ENCODE results near the gene CD72.

CD72 gene

DNA sequence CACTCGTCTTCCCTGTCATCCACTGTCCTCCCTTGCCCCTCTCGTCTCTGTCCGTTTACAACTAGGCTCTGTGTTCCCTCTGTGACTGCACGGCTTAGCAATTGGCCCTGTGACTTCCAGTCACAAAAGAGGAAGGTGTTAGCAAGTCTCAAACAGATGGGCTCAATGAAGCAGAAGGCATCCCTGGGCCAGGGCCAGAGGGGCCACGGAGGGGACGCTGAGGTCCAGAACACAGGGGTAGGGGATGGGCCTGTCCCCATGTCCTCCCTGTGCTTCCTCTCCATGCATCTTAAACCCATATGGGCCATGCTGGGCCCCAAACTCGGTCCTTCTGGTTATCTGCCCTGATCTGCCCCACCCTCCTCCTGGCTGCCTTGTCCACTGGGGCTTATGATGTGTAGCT lies at the start of gene CD72:
CD72 (minus strand) TSS at position 89 of the 403 bp plus-strand sequence. CDS start 110 bp downstream, outside the sequence.
- in situ Hi-C loops (cut with HindIII; ENCODE audit: low sequenced_read_pairs), result no loop called here

DNA sequence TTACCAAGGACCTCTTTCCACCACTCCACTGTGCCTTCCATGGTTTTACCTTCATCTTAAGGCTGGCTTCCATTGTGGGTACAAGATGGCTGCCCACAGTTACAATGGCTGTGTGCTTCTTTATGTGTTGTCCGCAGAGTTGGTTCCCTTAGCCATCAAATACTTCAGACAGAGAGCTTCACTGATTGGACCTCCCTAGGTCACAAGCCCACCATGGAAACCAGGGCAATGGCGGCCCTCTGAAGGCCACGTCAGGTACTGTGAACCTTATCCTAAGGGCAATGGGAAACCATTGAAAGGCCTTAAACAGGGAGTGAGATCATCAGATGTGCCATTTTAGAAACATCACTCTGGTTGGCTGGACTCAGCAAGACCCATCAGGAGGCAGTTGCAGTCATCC lies 49.7 kb upstream of the CD72 start:
- in situ Hi-C loops (cut with HindIII; ENCODE audit: low sequenced_read_pairs), result no loop called here

- in situ Hi-C loops (cut with HindIII; ENCODE audit: low sequenced_read_pairs), result no loop called here
Observed at GRCh38 chr9:35666549-35666948, 48.3 kb upstream of the CD72 start.

DNA sequence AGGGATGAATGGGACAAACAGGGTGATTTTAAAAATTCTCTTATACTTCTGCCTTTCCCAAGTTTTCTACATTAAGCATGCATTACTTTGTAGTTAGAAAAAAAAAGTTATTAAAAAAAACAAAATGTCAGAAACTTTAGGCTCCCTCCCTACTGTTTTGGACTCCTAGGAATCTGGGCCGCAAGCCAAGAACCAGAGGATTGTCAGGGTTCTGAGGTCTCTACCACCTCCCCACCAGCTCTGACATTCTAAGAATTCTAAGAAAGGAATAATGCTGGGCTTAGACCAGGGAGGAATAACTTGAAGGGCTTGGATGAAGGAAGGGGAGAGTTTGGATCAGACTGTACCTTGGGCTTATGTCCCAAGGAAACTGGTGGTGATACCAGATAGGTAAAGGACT lies 47.8 kb upstream of the CD72 start:
- in situ Hi-C loops (cut with HindIII; ENCODE audit: low sequenced_read_pairs), result no loop called here

DNA sequence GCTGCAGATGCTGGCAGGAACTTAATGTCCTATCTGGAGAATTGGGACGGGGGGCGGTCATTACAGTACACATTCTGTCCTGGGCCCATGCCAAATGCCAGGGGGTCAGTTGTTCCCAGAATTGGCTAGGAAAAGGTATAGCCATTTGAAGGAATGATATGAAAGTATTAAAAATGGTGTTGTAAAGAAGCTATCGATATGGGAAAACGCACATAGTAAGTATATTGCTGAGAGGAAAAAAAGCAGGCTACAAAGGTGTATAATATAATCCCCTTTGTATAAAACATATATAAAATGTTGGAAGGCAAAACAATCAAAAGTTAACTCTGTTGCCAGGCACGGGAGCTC lies 47.2 kb upstream of the CD72 start:
- in situ Hi-C loops (cut with HindIII; ENCODE audit: low sequenced_read_pairs), result no loop called here

DNA sequence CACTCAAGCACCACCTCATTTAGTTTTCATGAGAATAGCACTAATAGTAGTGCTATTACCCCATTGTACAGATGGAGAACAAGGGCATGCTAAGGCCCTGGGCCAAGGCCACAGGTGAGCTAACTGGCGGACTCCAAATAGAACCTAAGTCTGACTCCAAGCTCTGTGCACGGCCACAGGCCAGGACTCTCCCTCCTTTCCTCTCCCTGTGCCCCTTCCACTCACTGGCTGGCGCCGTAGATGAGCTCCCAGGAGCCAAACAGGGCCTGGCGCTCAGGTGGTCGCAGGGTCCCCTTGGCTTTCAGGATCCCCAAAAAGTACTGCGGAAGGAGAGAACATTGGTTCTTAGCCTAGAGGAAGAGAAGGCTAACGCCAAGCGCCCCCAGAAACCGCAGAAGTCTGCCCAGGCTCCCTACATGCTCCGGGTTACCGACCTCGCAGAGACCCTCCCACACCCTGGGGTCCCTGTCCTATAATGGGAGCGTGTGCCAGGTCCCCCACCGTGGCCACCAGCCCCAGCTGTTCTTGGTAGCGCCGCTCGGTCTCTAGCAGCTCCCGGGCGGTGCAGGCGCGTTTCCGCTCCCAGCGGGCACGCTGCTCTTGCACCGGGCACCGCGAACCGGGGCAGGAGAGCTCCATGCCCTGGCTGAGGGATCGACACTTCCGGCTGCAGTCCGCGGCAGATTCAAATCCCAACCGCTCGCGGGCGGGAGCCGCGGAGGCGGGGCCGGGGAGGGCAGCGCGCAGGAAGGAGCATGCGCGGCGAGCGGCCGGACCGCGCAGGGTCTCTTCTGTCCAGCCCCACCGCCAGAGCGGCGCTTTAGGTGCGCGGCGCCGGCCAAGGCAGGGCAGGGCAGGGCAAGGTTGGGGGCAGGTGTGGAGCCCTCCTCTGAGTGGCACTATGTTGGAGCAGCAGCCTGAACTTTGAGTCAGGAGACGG lies 46.6 kb upstream of the CD72 start, which contains the start of gene ARHGEF39:
ARHGEF39 (minus strand) TSS at position 665 of the 940 bp plus-strand sequence; CDS start at position 639, 26 bp downstream.
- in situ Hi-C loops (cut with HindIII; ENCODE audit: low sequenced_read_pairs), result no loop called here

- in situ Hi-C loops (cut with HindIII; ENCODE audit: low sequenced_read_pairs), result no loop called here
Observed at GRCh38 chr9:35662437-35662836, 44.2 kb upstream of the CD72 start.

DNA sequence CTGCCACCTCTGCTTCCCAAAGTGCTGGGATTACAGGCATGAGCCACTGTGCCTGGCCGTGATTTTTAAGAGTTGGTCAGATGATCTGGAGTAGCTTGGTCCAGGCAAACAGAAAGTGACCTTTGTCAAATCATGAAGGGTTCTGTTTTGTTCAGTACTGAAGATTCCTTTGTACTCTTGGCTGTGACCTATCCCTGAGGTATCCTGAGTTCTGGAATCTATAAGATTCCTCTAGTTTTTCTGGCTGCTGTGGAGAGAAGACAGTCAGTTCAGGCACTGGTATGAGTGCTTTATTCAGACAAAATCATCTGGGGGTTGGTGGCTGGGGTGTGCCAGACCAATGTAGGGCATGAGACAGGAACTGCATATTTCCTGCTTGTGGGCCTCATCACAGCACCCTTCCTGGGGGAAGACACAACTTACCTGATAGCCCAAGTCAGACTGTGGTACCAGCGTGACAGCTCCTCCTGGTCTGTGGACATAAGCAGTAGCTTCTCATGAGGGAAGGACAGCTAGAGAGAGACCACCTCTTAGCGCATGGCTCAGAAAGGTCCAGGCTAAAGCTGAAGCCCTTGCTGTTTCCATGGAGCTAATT lies 43.6 kb upstream of the CD72 start:
- in situ Hi-C loops (cut with HindIII; ENCODE audit: low sequenced_read_pairs), result no loop called here

- in situ Hi-C loops (cut with HindIII; ENCODE audit: low sequenced_read_pairs), result no loop called here
Observed at GRCh38 chr9:35660966-35661415, 42.8 kb upstream of the CD72 start.

DNA sequence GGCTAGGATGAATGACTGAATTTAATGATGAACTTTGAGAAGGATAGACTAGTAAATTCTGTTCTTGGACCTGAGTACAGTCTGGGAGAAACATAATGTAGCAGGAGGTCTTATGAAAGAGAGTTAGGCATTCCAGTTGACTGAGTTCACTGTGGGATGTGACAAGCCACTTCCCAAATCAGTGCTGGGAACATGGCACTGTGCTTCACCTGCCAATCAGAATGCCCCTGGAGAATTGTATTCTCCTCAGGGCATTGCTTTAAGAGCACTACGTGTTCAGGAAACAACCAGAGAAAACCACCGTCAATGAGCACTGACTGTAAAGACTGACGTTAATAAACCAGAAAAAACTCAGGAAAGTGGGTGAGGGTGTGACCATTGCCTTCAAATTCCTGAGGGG lies 41.1 kb upstream of the CD72 start:
- in situ Hi-C loops (cut with HindIII; ENCODE audit: low sequenced_read_pairs), result no loop called here

DNA sequence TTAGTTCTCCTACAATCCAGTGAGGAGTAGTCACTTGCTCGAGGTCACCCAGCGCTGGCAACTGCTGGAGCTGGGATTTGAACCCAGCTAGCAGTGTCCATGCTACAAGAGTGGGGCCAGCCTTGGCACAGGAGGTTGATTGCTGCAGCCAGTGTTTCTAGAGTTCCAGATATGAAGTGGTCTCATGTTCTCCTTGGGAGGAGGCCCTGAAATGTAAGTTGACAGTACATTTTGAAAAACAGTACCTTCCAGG lies 40.7 kb upstream of the CD72 start:
- in situ Hi-C loops (cut with HindIII; ENCODE audit: low sequenced_read_pairs), result no loop called here

DNA sequence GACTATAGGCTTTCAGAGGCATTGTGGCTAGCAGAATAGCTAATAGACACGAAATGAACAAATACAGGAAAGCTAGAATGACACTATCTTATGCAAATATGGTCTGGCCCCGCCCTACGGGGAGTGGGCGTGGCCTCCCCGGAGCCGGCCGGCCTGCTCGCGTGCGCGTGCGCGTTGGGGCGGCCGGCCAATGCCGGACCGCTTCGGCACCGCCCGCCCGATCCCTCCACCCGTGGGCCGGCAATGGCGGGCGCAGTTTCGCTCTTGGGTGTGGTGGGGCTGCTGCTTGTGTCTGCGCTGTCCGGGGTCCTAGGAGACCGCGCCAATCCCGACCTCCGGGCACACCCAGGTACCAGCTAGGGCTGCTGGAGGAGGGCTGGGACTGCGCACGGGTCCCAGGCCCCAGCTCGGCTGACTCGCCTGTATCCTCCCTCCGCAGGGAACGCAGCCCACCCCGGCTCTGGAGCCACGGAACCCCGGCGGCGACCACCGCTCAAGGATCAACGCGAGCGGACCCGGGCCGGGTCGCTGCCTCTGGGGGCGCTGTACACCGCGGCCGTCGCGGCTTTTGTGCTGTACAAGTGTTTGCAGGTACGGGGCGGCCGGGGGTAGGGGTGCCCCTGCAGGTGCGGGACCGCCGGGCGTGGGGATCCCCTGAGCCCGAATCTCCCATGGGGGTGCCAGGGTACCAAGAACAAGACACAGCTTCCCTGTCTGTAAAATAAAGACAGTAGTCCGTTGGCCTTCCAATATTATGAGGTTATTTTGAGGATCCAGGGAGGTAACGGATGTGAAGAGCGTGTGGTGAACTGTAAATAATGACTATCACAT lies 40.1 kb upstream of the CD72 start, which contains the start of gene CCDC107:
CCDC107 (plus strand) TSS at position 156 of the 831 bp plus-strand sequence; CDS start at position 244, 88 bp downstream.
- in situ Hi-C loops (cut with HindIII; ENCODE audit: low sequenced_read_pairs), result no loop called here

- in situ Hi-C loops (cut with HindIII; ENCODE audit: low sequenced_read_pairs), result no loop called here
Observed at GRCh38 chr9:35657546-35658136, 39.4 kb upstream of the CD72 start, which contains the start of gene RMRP. Gene RMRP (minus strand): TSS chr9:35658019.

DNA sequence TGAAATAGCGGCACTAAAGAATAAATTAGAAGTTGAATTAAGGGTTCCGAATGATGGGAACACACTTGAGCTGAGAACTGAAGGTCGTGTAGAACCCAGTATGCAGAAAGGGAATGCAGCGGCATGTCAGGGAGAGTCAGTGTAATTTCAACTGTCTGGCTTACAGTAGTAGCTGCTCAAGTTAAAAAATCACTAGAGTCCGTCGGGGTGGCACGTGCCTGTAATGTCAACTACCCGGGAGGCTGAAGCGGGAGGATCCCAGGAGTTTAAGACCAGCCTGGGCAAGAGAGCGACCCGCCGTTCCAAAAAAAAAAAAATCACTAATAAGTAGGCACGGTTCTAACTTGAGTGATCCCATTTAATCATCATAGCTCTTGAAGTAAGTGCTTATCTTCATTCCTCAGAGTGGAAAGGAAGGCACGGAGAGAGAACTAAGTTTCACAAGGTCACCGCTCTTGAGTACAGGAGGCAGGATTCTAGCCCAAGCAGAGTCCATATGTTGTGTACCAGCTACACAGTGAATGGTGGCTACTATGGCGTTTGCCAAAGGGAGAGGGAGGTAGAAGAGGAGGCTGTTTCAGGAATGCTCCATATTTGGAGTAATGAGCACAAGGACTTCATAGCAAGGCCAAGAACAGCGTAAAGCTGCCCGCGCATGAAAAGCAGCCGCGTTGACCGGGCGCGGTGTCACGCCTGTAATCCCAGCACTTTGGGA lies 38.8 kb upstream of the CD72 start:
- in situ Hi-C loops (cut with HindIII; ENCODE audit: low sequenced_read_pairs), result no loop called here

GRCh38 chr9:35656348-35656747 lies 38.1 kb upstream of the CD72 start:
- in situ Hi-C loops (cut with HindIII; ENCODE audit: low sequenced_read_pairs), result no loop called here

GRCh38 chr9:35653611-35654010 lies 35.4 kb upstream of the CD72 start:
- in situ Hi-C loops (cut with HindIII; ENCODE audit: low sequenced_read_pairs), result no loop called here

DNA sequence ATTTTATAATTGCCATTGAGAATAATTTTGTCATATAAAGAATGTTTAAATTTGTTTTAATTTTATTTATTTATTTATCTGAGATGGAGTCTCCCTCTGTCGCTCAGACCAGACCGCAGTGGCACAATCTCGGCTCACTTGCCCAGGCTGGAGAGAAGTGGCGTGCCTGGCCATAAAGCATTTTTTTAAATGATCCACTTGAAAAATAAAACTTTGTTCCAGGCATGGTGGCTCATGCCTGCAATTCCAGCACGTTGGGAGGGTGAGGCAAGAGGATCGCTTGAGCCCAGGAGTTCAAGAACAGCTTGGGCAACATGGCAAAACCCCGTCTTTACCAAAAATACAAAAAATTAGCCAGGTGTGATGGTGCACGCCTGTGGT lies 34.6 kb upstream of the CD72 start:
- in situ Hi-C loops (cut with HindIII; ENCODE audit: low sequenced_read_pairs), result no loop called here

DNA sequence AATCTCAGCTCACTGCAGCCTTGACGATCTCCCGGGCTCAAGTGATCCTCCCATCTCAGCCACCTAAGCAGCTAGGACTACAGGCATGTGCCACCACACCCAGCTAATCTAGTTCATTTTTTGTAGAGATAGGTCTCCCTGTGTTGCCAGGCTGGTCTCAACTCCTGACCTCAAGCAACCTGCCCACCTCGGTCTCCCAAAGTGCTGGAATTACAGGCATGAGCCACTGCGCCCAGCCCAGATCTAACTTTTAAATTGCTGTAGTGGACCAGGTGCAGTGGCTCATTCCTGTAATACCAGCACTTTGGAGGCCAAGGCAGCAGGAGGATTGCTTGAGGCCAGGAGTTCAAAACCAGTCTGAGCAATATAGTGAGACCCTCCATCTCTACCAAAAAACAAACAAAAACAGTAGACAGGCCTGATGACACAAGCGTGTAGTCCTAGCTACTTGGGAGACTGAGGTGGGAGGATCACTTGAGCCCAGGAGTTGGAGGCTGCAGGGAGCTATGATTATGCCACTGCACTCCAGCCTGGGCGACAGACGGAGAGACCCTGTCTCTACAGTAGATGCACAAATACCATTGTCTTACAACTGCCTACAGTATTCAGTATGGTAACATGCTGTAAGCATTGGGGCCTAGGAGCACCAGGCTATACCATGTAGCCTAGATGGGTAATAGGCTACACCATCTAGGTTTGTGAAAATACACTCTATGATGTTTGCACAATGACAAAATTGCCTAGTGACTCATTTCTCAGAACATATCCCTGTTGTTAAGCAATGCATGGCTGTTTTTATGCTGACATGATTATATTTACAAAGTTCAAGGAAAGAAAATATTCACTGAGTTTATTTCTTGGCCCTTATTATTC lies 34.0 kb upstream of the CD72 start:
- in situ Hi-C loops (cut with HindIII; ENCODE audit: low sequenced_read_pairs), result no loop called here

- in situ Hi-C loops (cut with HindIII; ENCODE audit: low sequenced_read_pairs), result no loop called here
Observed at GRCh38 chr9:35650341-35651158, 32.3 kb upstream of the CD72 start, which contains the start of gene SIT1. Gene SIT1 (minus strand): TSS chr9:35650931. CDS start chr9:35650853, 78 bp downstream.
